Measurements from ENCODE around the gene CNPY1.
"Not testable (repeated sequence)": the region's sequence is repeated elsewhere in the genome, so short reads cannot be mapped to it uniquely, and the experiment has no call there.

Gene CNPY1

DNA sequence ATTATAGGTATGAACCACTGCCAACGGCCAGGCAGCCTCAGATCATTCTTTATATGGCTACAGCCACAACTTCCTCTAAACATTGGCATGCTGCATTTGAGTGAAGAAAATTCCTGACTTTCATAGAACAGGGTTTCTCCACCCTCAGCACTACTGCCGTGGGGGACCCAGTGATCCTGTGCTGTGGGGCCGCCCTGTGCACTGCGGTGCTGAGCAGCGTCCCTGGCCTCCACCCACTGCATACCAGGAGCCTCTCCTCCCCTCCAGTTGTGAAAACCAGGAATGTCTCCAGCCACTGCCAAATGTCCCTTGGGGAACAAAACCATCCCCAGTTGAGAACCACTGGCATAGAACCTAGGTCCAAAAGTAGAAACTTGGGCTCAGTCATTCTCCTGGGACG is 15.8 kb downstream of the CNPY1 start:
- DNase-seq = no peak

DNA sequence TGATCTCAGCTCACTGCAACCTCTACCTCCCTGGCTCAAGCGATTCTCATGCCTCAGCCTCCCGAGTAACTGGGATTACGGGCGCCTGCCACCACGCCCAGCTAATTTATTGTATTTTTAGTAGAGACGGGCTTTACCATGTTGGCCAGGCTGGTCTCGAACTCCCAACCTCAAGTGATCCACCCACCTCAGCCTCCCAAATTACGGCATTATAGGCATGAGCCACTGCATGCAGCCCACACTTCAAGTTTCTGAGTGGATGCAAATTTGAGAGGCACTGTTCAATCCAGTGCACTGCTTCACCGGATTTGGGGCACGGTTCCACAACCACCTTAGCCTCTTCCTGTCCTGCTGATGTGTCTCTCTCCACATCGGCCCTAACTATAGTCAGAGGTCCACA is 16.5 kb downstream of the CNPY1 start:
- DNase-seq = no peak

DNA sequence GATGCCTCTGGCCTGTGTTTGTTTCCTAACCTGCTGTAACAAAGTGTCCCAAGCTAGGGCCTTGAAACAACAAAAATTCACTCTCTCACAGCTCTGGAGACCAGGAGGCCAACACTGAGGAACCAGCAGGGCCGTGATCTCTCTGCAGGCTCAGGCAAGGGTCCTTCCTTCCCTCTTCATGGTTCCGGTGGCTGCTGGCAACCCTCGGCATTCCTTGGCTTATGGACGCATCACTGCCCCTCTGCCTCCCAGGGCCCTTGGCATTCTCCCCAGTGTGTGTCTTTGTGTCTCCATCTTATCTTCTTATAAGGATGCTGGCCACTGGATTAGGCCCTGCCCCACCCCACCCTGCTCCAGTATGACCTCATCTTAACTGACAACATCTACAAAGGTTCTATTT is 17.0 kb downstream of the CNPY1 start:
- DNase-seq = no peak

DNA sequence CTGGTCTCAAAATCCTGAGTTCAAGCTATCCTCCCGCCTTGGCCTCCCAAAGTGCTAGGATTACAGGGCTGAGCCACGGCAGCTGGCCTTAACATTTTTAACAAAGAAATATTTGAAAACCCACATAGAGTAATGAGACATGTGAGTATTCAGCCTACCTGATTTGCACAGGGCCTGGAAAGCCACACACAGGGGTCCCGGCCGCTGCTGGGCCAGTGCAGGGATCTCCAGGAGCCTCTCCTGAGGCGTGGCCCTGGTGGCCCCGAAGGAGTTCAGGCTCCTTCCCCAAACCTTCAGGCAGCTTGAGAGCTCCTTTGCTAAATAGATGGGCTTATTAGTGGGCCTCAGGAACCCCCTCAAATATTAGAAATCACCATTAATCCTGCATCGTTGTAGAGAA is 18.7 kb downstream of the CNPY1 start:
- DNase-seq = no peak

DNA sequence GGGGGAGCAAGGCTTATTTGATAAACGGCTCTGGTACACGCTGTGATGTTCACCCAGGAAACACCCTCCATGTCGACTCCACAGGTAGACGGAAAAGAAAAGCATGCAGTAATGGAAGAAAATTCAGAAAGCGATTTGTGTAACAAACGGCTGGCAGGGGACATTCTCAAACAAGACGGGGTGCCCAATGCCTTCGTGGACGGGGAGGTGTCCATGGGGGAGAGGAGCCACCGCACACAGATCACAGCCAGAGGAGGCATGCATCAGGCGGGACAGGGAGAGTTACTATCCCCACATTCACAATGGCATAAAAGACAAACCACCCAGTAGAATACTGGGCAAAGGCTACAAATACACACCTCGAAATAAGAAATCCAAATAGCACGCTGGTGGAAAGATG is 20.1 kb downstream of the CNPY1 start:
- DNase-seq = no peak

DNA sequence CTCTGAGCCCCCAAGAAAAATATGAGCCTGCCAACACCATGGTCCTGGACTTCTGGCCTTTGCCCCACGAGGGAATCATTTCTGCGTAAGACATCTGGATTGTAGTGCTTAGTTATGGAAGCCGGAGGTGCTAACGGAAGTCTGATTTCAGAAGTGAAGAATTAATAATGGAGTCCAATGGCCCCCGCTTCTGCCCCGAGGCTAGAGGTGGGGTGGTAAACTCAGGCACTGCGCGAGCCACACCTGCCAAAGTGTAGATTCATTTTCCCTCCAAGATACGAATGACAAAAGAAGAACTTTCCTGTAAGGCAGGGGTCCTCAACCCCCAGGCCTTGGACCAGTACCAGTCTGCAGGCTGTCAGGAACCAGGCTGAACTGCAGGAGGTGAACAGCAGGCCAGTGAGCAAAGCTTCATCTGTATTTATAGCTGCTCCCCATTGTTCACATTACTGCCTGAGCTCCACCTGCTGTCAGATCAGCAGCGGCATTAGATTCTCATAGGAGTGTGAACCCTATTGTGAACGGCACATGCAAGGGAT is 22.3 kb downstream of the CNPY1 start:
- DNase-seq = no peak

DNA sequence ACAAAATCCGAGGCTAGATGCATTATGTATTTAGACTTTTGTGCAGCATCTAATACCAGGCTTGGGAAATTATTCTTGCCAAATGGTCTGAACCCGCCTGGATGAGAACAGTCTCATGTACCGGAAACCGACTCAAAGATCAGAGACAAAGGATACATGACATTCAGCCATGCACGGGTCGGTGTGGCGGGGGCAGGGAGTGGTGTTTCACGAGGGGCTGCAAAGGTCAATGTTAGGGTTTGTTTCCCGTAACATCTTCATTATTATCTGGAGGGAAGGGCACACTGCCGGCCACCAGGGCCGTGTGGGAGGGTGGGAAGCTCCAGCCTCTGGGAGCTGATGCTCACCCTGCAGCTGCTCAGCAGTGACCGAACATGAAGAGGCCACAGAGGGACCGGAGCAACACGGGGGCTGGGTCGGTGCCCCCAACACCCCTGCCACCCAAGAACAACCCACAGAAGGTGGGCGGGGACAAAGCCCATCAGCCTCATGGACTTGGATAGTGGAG is 23.1 kb downstream of the CNPY1 start:
- no peak for DNase-seq

DNA sequence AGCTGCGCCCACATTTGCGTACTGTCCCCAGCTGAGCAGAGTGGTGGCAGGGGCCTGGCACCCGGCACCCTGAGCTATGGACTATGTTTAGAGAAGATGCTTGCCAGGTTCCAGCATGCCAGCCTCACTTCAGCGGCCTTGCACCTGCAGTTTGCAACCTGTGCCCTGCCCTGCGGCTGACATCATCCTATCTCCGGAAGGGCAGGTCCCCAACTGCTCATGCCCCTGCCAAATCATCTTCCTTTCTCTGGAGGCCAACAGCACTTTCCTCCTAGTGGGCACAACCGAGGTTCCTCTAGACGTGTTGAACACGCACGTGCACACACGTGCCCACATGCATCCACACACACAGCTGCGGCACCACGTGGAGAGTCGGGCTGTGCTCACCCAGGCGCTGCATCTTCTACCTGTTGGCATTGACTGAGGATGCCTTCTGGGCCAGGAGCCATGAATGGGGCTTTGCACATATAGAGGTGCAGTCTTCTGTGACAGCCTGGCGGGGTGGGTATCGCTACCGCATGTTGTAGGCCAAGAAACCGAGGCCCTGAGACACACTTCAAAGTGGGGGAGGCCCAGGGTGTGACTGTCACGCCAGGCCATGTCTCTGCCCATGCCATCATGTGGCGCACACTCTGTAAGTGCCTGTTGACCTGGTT is 24.5 kb downstream of the CNPY1 start:
- DNase-seq = no peak

DNA sequence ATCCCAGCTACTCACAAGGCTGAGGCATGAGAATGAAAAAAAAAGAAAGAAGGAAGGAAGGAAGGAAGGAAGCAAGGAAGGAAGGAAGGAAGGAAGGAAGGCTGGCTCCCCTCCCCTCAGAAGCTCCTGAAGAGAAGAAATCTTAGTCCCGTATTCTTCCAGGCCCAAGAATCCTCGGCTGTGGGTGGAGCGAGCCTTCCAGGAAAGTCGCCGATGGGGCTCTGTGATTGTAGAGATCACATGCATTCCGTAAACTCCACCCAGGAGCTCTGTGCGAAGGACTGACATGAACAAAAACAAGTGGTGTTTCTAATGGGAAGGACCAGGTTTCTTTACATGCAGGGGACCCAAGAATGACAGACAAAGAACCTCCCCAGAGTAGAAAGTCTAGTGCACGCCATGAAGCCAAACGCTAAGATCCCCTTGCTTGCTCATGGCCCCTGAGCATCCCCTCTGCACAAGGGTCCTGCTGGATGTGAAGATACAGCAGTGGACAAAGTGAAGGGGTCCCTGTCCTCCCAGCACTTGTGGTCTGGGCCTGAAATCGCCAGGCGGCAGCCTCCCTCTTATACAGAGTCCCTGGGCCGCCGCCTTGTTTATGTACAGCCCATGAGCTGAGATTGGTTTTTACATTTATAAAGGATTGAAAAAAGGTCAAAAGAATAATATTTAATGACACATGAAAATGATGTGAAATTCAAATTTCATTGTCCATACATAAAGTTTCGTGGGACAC is 25.2 kb downstream of the CNPY1 start:
- DNase-seq = no peak

DNA sequence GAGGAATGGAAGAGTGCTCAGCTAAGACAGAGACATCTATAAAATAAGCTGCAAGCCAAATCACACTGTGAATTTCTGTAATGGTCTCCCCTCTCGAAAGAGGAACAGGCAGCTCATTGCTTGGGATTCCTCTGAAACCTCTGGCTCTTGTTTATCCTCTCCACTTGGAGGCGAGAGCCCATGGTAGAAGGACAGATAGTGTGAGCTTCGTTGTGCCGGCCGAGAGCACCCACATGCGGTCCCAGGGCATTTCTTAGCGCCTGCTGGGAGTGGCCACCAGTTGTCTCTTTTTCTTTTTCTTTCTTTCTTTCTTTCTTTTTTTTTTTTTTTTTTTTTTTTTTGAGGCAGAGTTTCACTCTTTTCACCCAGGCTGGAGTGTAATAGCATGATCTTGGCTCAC is 26.2 kb downstream of the CNPY1 start:
- DNase-seq = no peak

DNA sequence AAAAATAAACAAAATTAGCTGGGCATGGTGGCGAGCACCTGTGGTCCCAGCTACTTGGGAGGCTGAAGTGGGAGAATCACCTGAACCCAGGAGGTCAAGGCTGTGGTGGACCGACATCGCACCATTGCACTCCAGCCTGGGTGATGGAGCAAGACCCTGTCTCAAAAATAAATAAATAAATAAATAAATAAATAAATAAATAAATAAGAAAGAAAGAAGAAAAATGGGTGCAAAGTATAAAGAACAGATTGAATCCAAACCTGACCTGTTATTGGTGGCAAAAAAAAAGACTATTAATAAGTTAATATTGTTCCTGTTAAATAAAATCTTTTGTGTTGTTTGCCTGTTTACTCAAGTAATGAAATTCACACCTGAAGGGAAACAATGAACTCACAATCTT is 27.0 kb downstream of the CNPY1 start:
- DNase-seq = not testable (repeated sequence)

DNA sequence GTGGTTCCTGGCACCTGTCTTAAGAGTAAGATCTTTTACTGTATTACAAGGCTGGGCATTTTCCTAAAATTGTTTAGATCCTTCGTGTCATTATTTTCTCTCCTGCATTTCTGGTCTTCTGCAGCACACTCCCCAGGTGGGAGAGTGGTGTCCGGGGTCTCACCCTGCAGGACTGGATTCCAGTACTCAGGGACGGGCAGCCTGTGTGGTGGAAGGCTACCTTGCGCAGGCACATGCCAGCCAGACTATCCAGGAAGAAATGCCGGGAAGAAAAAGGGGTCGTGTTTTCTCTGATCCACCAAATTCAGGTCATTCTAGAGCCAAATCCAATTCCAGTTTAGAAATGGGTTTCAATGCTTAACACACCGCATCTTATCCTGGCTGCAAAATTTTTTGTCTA is 27.7 kb downstream of the CNPY1 start:
- no peak for DNase-seq

DNA sequence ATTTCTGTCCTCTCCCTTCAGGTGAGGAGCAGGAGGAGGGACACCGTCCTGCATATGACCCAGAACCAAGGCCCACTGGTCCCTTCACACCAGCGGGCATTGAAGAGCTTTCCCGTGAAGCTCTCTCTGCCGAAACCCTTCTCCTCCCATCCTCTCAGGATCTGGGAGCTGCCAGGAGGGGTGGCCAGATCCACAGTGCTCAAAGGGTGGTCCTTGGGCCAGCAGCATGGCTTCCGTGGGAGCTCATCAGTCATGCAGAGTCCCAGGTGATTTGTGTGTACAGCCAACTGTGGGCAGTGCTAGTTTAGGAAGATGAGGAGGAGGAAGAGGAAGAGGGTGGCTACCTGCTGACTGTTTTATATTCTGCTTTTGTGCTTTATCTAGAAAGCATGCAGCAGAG is 28.4 kb downstream of the CNPY1 start:
- DNase-seq = no peak

DNA sequence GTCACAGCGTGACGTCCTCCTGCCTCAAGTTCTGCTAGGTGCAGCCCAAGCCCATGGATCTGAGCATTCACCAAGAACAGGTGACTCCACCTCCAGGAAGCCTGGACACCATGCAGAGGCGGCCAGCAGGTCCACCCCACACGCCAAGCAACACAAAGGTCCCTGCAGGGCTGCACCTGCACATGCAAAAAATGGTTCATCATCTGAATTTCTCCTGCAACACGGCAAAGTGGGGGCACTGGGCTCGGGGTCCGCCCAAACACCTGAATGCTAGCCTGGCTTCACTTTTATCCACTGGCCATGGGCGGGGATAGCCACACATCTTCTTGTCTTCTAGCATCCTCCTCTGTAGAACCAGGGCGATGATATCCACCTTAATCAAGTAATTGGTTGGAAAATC is 28.9 kb downstream of the CNPY1 start:
- no peak for DNase-seq

DNA sequence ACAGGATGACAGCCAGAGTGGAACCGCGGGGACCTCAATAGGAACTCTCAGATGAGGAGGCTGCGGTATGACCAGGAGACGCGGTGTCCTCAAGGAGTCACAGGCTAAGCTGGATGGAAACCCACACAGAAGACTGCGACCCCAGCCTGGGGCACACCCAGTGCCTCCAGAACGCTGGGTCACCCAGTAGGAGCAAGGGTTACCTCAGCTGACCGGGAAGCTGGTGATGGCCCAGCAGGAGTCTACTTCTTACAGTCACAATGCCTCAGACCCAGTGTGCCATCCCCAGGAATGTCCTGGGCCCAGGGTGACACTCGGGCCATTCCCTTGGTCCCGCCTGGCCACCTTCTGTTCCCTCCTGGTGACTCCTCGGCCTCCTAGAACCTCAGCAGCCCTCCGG is 29.9 kb downstream of the CNPY1 start:
- no peak for DNase-seq

DNA sequence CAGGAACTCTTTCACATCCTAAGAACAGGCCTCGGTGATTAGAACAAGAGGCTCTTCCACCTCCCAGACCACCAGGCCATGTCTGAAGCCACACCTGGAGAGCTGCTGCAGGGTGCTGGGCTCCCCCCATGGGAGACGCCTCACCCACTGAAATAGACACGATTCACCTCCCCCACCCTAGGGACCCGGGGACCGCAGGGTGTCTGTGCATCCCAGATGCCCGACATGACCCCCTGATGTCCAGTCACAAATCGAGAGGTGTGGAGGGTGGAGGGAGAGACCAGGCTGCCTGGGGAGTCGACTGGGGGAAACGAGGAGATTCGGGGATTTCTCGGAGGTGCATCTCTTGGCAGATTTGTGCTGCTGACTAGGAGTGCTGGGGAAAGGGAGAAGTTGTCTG is 31.0 kb downstream of the CNPY1 start:
- no peak for DNase-seq

DNA sequence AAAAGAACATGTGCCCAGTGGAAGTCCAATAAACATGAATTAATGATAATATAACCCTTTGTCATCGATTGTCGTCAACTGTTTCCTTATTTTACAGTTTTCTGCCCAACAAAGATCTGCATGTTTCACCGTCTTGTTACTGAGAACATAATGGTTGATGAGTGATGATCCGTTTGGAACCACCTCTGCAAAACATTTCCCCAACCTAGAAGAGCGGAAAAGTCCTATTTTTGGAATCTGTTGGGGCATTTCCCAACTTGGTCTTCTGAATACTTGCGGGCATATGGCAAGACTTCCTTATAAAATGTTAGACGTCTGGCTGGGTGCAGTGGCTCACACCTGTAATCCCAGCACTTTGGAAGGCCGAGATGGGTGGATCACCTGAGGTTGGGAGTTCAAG is 32.1 kb downstream of the CNPY1 start:
- no peak for DNase-seq

DNA sequence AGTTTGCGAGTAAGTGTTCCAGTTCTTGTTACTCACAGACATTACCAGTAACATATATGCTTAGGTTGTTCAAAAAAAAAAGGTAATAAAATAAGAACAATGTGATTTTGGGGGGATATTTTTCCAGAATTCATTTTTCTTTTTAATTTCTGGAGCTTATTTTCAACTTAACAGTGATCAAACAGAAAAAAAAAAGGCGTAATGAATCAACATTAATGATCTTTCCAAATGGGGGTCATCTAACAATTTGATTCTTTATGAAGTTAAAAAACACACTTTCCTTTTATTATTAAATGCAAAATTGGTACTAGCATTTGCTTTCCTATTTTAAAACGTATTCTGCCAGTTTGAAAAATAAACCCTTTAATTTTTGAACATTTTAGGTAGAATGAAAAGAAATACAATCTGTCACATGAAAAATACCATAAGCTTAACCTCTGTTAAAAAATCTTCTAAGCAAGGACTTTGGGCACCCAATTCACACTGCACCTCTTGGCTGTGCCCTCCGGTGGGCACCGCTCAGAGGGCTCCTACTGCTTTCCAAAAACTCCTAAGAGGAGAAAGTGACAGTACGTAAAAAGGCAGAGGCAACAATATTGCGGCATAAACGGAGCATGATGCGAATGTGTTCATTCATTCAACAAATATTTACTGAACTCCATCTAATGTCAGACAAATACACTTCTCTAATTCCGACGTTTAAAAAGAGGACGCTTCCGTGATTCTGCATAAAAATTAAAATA is 32.6 kb downstream of the CNPY1 start:
- DNase-seq = no peak

DNA sequence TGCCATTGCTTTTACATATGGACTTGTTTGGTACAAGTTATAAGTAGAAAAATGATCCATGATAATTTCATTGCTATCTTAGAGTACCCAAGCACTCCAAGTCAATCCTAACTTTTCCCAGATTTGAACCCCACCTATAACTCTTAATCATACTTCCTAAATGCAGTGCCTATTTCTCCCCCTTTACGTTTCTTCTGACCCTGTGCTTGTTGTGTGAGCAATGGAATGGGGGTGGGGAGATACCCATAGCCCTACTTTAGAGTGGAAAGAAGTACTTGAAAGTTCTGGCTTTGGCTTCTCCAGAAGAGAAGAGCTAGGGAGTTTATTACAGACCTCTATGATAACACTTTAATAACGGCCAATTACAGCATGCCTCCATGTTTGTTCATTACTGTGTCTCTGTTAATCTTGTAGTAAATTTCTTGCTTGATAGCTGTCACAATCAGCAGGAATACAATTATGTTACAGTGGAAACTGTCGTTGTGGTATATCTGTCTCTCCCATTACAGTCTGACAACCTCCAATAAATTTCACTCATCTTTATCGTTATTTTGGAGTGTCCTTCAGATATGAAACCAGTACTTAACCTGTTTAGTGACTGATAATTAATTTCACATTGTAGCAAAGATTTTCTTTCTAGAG is 34.0 kb downstream of the CNPY1 start:
- no peak for DNase-seq

DNA sequence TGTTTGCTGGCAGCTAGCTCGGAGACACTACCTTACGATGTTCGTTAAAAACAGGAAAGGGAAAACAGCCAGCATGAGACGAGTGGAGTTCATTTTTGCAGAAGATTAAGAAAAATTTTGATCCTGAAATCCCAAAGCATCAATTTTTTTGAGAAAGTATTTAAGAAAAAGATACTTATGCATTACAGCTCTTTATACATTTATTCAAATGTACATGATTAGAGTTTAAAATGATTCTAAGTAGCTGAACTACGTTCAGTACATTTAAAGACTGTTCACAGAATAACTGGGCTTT is 34.7 kb downstream of the CNPY1 start:
- DNase-seq = no peak

DNA sequence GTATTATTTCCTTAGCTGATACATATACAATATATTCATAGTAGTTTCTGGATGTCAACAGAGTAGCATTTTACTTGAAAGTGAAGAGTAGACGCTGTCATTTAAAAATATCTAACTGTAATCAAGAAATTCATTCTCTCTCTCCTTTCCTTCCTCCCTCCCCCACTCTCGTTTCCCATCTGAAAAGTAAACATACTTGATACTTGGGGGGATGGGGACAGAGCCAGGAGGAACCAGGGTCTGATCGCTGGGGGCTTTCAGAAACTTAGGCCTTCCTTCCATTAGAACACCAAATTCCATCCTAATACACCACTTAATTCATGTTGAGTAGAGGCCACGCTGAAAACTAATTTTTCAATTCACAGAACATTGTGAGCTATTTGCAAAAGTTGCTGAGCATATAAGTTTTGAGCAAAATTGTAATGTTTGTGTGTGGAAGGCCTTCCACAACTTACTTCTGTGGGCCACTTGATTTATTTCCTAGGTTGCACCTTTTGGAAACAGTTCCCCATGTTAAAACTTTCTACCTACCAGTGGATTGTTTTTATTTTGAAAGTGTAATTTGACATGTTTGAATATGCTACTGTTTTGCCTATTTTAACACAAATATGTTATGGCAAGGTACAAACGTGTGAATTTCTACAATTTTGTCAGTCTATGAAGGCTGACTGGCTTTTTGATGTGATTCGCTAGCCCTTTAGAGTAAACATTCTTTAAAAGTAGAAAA is 35.2 kb downstream of the CNPY1 start:
- no peak for DNase-seq

DNA sequence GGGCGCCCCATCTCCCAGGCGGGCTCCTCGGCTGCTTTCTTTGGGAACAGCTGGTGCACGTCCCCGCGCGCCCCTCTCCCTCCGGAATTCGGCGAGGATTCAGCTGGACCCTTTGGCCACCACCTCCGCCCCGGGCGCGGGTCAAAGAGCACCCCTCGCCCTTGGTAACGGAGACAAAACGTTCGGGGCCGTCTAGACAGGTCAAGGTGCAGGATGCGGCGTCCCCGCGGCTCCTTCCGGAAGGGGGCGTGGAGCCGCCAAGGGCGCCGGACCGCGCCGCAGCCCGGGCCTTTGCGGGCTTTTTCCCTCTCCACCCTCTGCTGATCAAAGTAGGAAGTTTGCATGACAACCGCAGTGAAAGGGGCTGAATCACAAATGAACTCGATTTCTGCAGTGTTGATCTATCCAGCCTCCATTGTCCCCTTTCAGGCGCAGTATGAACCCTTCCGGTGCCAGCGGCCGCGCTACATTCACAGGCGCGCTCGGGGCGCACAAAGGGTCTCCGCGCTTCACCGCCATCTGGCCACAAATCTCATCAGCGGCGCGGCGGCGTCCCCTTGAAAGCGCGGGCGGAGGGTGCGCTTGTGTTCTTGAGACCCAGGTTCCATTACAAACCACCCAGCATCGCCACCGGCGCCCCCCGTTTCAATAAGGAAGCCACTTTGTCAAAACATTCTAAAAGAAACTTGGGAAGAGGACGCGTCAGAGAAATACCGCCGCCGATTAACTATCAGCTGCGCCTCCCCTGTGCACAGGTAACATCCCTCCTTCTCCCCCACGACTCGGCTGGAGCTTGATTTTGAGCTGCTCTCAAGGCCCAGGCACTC is 36.4 kb downstream of the CNPY1 start:
- DNase-seq = no peak

Measured in NCI-H524 treated with DMSO at 0.1 percent for 48 hours (cell line).